Ascending aorta (tissue), 2 donors: Measurements from ENCODE around the gene SURF1. TPM values are rescaled to one million over a fixed set of nuclear protein-coding genes. Genes with fewer than 3 reads are reported as not detected.

ENCODE experiments used
- DNase-seq, 2 donors: peaks; one replicate each; pipeline ENCODE4 v3.0.0-alpha.2; 2019; ENCODE audit warnings: low spot score in 2 of 2
- H3K27ac ChIP-seq, 2 donors: fragments of 200-600 bp; sonication (generic); one replicate each; pipeline ENCODE4 v1.5.1; 2016 to 2017; ENCODE audit warnings: mild to moderate bottlenecking in 1 of 2
- H3K27me3 ChIP-seq: fragments of 200-600 bp; sonication (generic); one replicate; pipeline ENCODE4 v1.5.1; 2017
- H3K36me3 ChIP-seq, 2 donors: fragments of 200-600 bp; sonication (generic); one replicate each; pipeline ENCODE4 v1.5.1; 2016
- H3K4me1 ChIP-seq, 2 donors: fragments of 200-600 bp; sonication (generic); one replicate each; pipeline ENCODE4 v1.5.1; 2016 to 2017; ENCODE audit warnings: mild to moderate bottlenecking in 1 of 2
- H3K4me3 ChIP-seq, 2 donors: fragments of 200-600 bp; sonication (generic); one replicate each; pipeline ENCODE4 v1.5.1; 2016 to 2017; ENCODE audit warnings: mild to moderate bottlenecking in 1 of 2
- H3K9me3 ChIP-seq, 2 donors: fragments of 200-600 bp; sonication (generic); one replicate each; pipeline ENCODE4 v1.5.1; 2016
- intact Hi-C: fragments of 100-400 bp; cut with DNase I; formaldehyde crosslinking; loops from one replicate; pipeline ENCODE4 v1.15.1; 2023
- total RNA-seq: library from RNA; depleted of rRNA; stranded (reverse); fragments of >200 nt; gene quantifications from one replicate; pipeline ENCODE4 v1.1.0, GENCODE V29; 2016
- TF ChIP-seq, protein P1 (sequence below), 3 experiments: fragments of 200-600 bp in 2 of 3; fragments of 450-650 bp in 1 of 3; sonication (generic) in 2 of 3; IDR thresholded peaks; one replicate each; pipeline ENCODE4 v1.5.1; 2016 to 2019; ENCODE audit warnings: antibody characterized with exemption in 3 of 3, mild to moderate bottlenecking in 1 of 3, moderate library complexity in 1 of 3

Gene SURF1
- total RNA-seq, 1 donor from 2014 or later, result 19.9 TPM

DNA sequence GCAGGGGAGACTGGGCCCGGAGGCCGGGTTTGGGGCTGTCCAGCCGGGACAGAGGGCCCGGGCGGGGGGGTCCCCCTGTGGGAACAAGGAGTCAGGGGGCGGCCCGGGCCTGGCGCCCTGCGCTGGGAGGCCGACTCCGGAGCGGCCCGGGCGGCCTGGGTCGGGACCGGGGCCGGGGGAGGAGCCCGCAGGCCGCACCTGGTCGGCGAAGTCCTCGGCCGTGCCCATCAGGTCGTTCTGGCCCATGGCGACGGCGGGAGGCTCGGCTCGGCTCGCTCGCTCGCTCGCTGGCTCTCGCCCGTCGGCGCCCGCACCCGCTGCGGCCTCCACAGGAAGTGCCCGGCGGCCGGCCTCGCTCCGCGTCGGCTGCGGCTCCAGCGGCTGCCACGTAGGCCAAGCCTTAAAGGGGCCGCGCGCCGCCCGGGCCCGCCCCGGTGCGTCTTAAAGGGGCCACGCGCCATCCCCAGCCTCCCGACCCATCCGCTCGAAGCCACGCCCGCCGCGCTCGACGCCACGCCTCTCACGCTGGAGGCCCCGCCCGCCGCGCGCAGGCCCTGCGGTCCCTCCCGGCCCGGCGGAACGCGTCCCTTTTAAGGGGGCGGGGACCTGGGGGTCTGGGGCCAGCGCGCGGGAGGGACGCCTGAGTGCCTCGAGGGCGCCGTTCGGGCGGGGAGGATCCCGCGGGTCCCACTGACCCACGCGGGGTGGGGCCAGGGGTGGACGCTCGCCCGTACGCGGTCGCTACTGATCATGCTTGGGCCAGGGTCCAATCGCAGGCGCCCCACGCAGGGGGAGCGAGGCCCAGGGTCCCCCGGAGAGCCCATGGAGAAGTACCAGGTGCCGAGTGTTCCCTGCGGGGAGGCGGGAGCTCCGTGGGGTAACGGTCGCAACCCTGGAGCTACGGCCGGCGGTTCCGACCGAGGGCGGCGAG, 19.7 kb upstream of the SURF1 start, which contains the start of the genes STKLD1 and SURF4:
Gene STKLD1 (plus strand): TSS at position 643 of the 931 bp plus-strand sequence. CDS start 108 bp downstream, at position 751.
Gene SURF4 (minus strand): TSS at position 337 of the 931 bp plus-strand sequence. CDS start 91 bp downstream, at position 246.
- Histone ChIP-seq H3K36me3 (peaks cover 4 to 16% of the 10 kb centered on the region in 2 donors), H3K27me3 (no peaks in the 10 kb centered on the region), H3K27ac (peak within 1 kb of the TSS; percentile 94 to 97), H3K4me1 (peaks cover 7 to 26% of the 10 kb centered on the region in 2 donors), H3K4me3 (peak within 1 kb of the TSS; percentile 97 to 98), H3K9me3 (no peaks in the 10 kb centered on the region)
- TF ChIP-seq, protein P1, sequence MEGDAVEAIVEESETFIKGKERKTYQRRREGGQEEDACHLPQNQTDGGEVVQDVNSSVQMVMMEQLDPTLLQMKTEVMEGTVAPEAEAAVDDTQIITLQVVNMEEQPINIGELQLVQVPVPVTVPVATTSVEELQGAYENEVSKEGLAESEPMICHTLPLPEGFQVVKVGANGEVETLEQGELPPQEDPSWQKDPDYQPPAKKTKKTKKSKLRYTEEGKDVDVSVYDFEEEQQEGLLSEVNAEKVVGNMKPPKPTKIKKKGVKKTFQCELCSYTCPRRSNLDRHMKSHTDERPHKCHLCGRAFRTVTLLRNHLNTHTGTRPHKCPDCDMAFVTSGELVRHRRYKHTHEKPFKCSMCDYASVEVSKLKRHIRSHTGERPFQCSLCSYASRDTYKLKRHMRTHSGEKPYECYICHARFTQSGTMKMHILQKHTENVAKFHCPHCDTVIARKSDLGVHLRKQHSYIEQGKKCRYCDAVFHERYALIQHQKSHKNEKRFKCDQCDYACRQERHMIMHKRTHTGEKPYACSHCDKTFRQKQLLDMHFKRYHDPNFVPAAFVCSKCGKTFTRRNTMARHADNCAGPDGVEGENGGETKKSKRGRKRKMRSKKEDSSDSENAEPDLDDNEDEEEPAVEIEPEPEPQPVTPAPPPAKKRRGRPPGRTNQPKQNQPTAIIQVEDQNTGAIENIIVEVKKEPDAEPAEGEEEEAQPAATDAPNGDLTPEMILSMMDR (IDR thresholded peaks at IDR 0.05), result peak in 1 of 3 experiments; percentile 18
- peak; percentile 75 to 98 for DNase-seq
- intact Hi-C loops, result loop anchor here (1.0 to 10.0 kb wide), 6 partner anchors 19 to 649 kb away; partner anchors contain the start of genes BRD3OS, CACFD1, MED22 and REXO4

DNA sequence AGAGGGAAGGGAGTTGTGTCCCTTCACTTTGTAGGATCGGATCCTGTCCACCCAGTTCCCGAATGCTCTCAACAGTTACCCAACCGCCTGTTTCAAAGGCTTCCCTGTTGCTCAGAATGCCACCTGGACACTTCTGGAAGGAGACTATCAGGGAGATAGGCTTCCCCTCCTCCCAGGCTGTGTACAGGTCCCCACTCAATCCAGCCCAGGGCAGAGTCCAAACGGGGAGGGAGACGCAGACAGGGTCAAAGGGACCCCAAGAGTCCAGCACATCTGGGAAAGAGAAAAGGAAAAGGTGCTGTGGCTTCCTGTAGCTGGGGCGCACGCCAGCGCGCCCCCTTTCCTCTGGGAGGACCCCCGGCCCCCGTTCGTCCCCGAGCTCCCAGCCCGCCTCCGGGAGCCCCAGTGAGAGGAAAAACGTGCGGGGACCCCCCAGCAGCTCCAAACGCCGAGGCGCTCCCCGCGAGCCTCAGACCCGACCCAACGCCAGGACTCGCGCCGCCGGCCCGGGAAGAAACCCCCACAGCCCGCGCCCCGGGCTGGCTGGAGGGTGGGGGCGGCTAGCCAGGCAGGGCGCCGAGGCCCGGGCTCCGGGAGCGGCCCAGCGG, 18.9 kb upstream of the SURF1 start:
- H3K9me3 ChIP-seq, result no peaks in the 10 kb centered on the region
- no peak for DNase-seq
- peaks cover 4 to 21% of the 10 kb centered on the region in 2 donors for H3K36me3 ChIP-seq
- intact Hi-C loops, result loop anchor here (10.0 kb wide), 1 partner anchor 650 kb away; the partner anchor contains the start of gene BRD3OS
- H3K4me1 ChIP-seq, result peaks cover 7 to 26% of the 10 kb centered on the region in 2 donors
- TF ChIP-seq, protein P1 (IDR thresholded peaks at IDR 0.05), result no peak
- H3K4me3 ChIP-seq, result peak overlapping the region; percentile 97 to 98
- H3K27me3 ChIP-seq, result no peaks in the 10 kb centered on the region
- H3K27ac ChIP-seq, result peak overlapping the region; percentile 94 to 97

DNA sequence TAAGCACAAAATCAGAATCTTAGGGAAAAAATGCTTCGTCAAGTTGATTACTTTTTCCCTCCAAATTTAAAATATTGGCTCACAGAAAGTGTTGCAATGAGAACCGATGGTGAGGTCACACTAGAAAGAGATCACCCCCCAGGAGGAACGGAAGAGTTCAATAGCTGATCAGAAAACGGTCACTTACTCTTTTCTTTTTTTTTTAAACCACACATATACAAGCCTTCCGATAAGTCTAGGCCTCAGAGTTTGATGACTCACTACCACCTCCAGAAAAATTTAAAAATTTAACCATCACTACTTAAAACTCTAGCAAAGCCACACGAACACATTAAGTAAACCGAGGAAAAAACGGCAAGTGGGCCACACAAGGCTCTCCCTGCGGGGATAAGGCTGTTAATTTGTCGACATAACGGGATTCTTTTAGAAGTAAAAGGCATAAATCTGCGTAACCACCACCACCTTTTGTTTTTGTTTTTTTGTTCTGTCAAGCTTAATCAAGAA, 18.4 kb upstream of the SURF1 start:
- Histone ChIP-seq H3K4me3 (peak overlapping the region; percentile 97 to 98), H3K36me3 (peaks cover 4 to 26% of the 10 kb centered on the region in 2 donors), H3K27me3 (no peaks in the 10 kb centered on the region), H3K9me3 (no peaks in the 10 kb centered on the region), H3K27ac (peak overlapping the region; percentile 94 to 97), H3K4me1 (peaks cover 7 to 30% of the 10 kb centered on the region in 2 donors)
- intact Hi-C loops, result loop anchor here (10.0 kb wide), 1 partner anchor 650 kb away; the partner anchor contains the start of gene BRD3OS
- TF ChIP-seq, protein P1 (IDR thresholded peaks at IDR 0.05), result no peak
- no peak for DNase-seq

DNA sequence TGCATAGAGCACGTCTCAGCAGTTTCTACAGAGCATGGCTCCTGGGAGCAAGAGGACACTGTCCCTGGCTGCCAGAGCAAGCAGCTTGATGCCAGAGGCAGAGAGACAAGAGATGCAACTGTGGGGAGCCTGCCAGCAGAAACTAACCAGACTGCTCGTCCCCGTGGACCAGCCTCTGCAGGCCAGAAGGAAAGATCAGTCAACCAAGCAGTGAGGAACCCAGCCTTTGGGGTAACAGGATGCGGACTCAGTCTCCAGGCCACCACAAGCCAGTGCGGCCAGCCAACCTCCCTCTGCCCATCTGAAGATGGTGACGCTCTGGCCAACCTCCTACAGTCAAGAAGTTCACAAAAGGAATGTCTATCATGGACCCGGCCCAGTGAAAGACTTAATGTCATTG, 15.9 kb upstream of the SURF1 start:
- Histone ChIP-seq H3K36me3 (peaks cover 7 to 33% of the 10 kb centered on the region in 2 donors), H3K4me1 (peaks cover 7 to 44% of the 10 kb centered on the region in 2 donors), H3K9me3 (no peaks in the 10 kb centered on the region), H3K27ac (no peak overlapping the region), H3K4me3 (peak overlapping the region in 1 of 2 donors; percentile 16), H3K27me3 (no peaks in the 10 kb centered on the region)
- TF ChIP-seq, protein P1 (IDR thresholded peaks at IDR 0.05), result no peak
- intact Hi-C loops, result loop anchor here (10.0 kb wide), 1 partner anchor 653 kb away; the partner anchor contains the start of gene BRD3OS
- no peak for DNase-seq

DNA sequence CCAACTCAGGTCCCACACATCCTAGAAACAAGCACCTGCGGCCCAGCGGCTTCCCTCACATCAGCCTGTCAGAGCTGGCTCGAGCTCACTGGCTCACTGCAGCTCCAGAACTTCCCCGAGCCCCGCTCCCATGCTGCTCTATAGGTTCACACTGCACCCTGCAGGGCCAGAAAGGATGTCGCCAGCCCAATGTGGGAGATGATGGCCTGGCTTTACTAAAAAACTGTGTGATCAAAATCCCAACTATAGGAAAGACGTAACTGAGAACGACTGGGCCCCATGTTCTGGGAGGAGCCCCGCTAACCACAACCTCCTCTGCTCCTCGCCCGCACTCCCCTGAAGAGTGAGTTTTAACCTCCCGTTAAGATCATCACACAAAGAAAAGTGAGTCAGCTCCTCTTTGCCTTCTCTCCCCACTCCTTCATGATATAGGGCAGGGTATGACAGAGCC, 15.0 kb upstream of the SURF1 start:
- Histone ChIP-seq H3K27ac (no peak overlapping the region), H3K4me1 (peaks cover 7 to 40% of the 10 kb centered on the region in 2 donors)

More for the DNA sequence above, 15.0 kb upstream of the SURF1 start:
- DNase-seq, result no peak
- Histone ChIP-seq H3K27me3 (no peaks in the 10 kb centered on the region), H3K9me3 (no peaks in the 10 kb centered on the region), H3K36me3 (peaks cover 15 to 42% of the 10 kb centered on the region in 2 donors), H3K4me3 (no peak overlapping the region)
- intact Hi-C loops, result loop anchor here (10.0 kb wide), 1 partner anchor 654 kb away; the partner anchor contains the start of gene BRD3OS
- TF ChIP-seq, protein P1 (IDR thresholded peaks at IDR 0.05), result no peak
